ENCODE data around the gene MAJIN.

The MAJIN gene

GRCh38 chr11:64902102-64902900 is 69.6 kb downstream of the MAJIN start:
- DNase-seq (ENCODE audit: extremely low read depth, low read depth) = no peak
- TF ChIP-seq CTCF (IDR thresholded peaks at IDR 0.05; ENCODE audit: low read depth, low read length) = no peak

GRCh38 chr11:64900774-64901173 is 71.1 kb downstream of the MAJIN start:
- TF ChIP-seq CTCF (IDR thresholded peaks at IDR 0.05; ENCODE audit: low read depth, low read length) = no peak
- no peak for DNase-seq (ENCODE audit: extremely low read depth, low read depth)

DNA sequence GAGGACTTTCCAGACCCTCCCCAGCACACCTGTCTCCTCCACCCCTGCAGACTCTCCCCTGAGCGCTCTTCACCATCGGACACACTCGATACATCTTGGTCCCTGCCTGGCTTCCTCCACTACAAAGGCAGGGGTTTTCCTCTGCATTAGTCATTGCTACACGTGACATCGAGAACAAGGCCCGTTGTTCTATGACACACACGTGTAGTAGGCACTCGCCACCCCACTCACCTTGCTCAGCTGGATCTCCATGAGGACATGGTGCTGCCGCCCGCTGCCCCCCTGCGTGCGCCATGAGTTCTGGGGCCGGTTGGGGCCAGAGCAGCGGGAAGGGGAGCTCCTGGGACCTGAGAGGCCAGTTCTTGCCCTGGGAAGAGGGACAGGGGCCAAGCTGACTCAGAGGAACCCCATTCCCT is 71.6 kb downstream of the MAJIN start:
- no peak for TF ChIP-seq CTCF (IDR thresholded peaks at IDR 0.05; ENCODE audit: low read depth, low read length)
- no peak for DNase-seq (ENCODE audit: extremely low read depth, low read depth)

DNA sequence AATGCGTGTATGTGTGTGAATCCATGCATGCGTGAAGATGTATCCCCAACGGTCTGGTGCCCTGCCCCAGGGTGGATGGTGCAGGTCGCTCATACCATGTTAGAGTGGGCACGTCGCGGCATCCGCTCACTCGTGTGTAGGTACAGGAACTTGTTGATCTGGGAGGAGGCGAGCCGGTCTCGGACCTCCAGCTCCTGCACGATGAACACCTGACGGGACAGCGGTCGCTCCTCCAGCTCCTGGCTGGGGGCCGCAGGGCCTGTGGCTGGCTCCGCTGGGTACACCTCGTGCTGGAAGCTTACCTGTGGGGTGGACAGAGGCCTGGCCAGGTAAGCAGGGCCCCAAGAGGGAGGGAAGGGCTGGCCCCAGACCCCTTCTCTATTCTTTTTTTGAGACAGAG is 73.4 kb downstream of the MAJIN start:
- DNase-seq (ENCODE audit: extremely low read depth, low read depth) = no peak
- no peak for TF ChIP-seq CTCF (IDR thresholded peaks at IDR 0.05; ENCODE audit: low read depth, low read length)

DNA sequence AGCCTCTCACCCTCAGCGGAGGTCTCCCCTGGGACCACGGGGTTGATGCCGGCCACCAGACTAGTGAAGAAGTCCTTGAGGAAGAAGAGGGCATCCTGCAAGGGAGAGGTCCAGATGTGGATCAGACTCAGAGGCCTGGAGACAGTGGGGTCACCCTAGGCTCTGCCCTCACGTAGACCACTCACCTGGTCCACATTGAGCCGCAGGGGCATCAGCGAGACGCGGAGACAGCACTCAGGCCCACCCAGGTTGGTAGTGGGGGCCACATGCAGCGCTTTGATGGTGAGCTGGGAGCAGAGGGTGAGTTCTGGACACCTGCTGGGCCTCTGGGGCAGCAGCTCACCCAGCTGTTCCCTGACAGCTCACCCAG is 73.8 kb downstream of the MAJIN start:
- no peak for TF ChIP-seq CTCF (IDR thresholded peaks at IDR 0.05; ENCODE audit: low read depth, low read length)
- no peak for DNase-seq (ENCODE audit: extremely low read depth, low read depth)

GRCh38 chr11:64897381-64898075 is 74.4 kb downstream of the MAJIN start:
- DNase-seq (ENCODE audit: extremely low read depth, low read depth) = no peak
- no peak for TF ChIP-seq CTCF (IDR thresholded peaks at IDR 0.05; ENCODE audit: low read depth, low read length)

DNA sequence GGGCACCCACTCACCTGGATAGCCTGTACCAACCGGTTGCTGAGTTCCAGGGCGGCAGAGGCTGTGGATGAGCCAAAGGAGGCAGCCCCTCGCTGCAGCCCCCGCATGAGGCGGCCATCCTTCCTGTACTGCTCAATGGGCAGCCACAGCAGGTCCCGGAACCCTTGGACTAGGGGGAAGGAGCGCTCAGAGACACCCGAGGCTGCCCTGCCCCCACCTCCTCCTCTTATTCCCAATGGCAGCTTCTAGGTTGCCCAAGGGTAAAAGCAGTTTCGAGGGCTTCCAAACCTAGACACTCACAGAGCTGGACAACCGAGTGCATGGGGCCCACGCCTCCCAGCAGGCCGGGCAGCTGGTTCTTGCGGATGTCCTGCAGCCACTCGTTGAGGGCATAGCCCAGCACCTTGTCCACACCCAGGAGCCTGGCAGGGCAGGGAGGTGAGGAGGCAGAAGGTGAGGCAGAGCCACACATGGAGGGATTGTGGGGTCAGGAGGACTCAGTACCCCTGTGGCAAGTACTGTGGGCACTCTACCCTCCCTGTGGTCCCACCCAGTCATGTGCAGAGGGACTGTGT is 75.4 kb downstream of the MAJIN start:
- no peak for TF ChIP-seq CTCF (IDR thresholded peaks at IDR 0.05; ENCODE audit: low read depth, low read length)
- DNase-seq (ENCODE audit: extremely low read depth, low read depth) = no peak
